Stimulated activated CD8-positive, alpha-beta memory T cell treated with anti-CD3 and anti-CD28 coated beads, Interleukin-4, amount 100 ng/mL, for 48 hours (primary cell): ENCODE measurements around the gene SLC5A11.

ENCODE experiments used
- DNase-seq: peaks from one replicate; pipeline ENCODE4 v3.0.0-alpha.2; 2020

The SLC5A11 gene

DNA sequence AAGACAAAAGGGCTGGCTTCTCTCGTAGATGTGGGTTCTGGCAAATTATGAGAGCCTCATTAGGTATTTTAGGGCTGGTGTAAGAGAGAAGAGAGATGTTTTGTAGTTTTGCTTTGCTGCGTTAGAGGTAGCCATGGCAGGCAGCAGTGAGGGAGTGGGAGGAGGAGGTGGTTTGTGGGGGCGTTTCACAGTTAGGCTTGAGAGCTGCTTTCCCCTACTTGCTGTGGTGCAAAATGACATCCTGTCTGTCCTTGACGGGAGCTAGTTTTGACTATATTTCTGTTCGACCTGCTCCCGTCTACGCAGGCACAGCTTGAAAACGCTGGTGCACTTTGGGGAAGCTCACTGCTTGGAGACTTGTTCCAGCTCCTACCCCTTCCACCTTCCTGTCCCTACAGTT lies 75.5 kb downstream of the SLC5A11 start:
- no peak for DNase-seq

GRCh38 chr16:24925163-24925562 lies 79.4 kb downstream of the SLC5A11 start:
- DNase-seq: no peak

- DNase-seq: no peak
These were observed 83.6 kb downstream of the SLC5A11 start for GRCh38 chr16:24929409-24929808.

DNA sequence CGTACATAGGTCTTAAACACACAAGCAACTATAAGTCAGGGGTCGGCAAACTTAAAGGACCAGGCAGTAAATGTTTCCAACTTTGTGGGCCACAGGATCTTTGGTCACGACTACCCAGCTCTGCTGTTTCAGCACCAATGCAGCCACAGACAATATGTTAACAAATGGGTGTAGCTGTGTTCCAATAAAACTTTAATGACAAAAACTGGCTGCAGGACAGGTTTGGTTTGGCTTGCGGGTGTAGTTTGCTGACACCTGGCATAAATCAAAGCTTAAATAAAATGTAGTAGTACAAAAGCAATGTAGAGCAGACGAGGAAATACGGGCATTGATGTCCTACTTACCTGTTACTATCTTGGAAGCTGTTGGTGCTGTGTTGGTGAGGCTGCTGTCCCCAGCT lies 84.7 kb downstream of the SLC5A11 start:
- DNase-seq: no peak

GRCh38 chr16:24931091-24931490 lies 85.3 kb downstream of the SLC5A11 start:
- no peak for DNase-seq

DNA sequence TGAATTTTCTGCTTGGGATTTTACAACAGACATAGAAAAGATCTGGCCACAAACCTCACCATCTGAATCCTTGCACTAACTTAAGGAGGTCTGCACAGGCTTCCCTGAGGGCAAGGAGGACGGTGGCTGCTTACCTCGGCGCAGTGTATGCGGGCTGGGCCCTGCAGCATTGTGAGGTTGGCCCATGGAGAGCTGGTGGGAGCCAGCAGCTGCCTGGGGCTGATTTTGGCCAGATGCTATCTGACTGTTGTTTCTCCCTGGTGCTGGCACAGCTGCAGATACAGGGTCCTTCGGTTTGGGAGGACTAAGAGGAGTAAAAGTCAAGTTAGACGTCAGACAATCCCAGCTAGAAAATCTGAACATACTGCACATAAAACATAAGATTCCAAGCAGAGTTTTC lies 89.6 kb downstream of the SLC5A11 start:
- no peak for DNase-seq

DNA sequence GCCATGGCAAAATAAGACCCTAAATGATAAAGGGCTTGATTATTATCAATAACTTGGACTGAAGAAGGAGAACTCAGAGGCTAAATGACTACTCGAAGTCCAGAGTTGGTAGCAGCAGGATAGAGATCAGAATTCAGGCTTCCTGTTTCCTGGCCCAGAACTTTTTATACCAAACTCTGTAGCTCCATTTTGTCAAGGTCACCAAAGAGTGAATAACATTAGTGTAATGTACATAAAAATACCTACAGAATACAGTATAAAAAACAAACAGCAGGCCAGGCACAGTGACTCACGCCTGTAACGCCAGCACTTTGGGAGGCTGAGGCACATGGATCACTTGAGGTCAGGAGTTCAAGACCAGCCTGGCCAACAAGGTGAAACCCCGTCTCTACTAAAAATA lies 90.4 kb downstream of the SLC5A11 start:
- DNase-seq: no peak

DNA sequence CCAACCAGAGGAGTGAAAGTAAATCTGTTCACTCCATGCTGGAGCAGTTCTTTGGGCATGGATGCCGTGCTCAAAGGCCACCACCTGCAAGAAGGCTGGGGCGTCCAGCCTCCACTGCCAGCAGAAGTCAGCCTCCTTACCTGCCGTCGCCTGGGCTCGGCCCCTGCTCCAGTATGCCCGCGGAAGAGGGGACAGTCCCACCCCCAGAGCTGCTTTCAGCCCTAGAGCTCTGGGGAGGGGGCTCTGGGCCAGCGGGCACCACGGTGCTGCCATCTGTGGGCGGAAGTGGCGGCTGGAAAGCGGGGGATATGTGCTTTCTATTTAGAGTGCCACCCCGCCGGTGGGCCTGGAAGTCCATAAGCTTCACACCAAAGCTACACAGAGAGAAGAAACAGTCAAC lies 93.5 kb downstream of the SLC5A11 start:
- DNase-seq: no peak

- DNase-seq: no peak
These were observed 94.0 kb downstream of the SLC5A11 start for GRCh38 chr16:24939738-24940137.

GRCh38 chr16:24943471-24943870 lies 97.7 kb downstream of the SLC5A11 start:
- DNase-seq: no peak

- no peak for DNase-seq
These were observed 98.4 kb downstream of the SLC5A11 start for GRCh38 chr16:24944206-24944605.

DNA sequence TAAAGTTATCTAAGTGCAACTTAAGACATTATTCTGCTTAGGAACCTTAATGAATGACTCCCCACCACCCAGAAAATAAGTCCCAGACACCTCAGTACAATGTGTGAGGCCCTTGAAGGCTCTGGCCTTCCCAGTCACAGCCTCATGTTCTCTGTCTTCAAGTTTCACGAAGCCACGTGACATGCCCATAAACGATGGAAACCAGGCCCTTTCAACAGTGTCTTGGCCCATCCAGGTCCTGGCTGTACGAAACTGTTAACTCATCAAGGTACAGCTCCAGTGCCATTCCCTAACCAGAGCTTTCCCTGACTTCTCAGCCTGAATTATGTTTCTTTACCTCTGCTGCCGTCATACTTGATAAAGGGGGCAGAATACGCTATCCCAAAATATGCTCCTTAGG lies 100.4 kb downstream of the SLC5A11 start:
- no peak for DNase-seq

- no peak for DNase-seq
These were observed 104.5 kb downstream of the SLC5A11 start for GRCh38 chr16:24950275-24950674.

GRCh38 chr16:24953306-24953705 lies 107.5 kb downstream of the SLC5A11 start:
- DNase-seq: no peak

- no peak for DNase-seq
These were observed 108.0 kb downstream of the SLC5A11 start for GRCh38 chr16:24953721-24954120.

GRCh38 chr16:24954137-24954536 lies 108.4 kb downstream of the SLC5A11 start:
- no peak for DNase-seq

DNA sequence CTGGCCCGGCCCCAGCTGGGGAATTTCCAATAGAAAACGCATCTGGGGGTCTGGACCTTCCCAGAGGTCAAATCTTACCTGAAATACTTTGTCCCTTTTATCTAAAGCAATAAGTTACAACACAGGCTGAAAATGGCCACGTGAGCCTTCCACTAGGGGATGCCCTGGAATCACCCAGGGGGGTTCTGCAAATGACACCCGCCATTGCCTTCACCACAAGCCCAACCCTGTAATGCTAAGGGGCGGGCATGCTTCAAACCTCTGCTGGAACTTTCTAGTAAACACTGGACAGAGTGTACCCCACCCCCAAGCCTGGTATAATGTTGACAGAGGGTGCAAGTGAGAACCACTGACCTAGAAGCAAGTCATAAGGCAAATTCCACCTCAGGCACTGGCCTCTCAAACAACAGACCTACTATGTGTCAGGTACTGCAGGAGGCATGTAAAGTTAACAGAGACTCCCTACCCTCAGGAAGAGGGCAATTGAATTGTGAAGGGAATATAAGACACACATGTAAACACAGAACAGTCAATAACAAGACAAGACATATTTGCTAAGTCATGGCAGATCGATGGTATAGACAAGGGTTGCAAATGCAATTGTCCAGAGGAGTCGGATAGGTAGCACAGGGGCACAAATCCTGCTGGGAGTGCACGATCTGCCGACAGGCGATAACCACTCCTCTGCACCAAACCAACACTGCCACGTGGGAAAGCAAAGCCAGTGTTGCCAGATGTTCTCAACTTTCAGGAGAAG lies 110.4 kb downstream of the SLC5A11 start:
- DNase-seq: no peak

DNA sequence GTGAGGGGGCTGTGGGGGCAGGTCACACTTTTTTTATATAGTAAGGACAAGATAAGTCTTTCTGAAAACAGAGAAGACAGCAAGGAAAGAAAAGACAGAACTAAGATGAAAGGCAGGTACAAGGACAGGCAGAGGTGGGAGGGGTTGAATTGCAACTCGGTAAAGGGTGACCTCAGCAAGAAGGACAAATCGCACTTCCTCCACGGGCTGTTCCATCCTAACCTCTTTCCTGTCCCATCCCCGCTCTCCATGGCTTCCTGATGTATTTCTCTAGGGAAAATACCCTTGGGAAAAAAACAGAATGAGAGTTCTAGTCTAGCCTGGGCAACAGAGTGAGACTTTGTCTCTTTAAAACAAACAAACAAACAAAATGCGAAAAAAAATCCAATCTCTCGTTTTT lies 112.1 kb downstream of the SLC5A11 start:
- no peak for DNase-seq
